ENCODE measurements around the gene CHD9.
A peak's percentile ranks its signal among the peaks of the same experiment; 100 is the strongest.
"Not testable (repeated sequence)": the region's sequence is repeated elsewhere in the genome, so short reads cannot be mapped to it uniquely, and the experiment has no call there.

Gene CHD9

DNA sequence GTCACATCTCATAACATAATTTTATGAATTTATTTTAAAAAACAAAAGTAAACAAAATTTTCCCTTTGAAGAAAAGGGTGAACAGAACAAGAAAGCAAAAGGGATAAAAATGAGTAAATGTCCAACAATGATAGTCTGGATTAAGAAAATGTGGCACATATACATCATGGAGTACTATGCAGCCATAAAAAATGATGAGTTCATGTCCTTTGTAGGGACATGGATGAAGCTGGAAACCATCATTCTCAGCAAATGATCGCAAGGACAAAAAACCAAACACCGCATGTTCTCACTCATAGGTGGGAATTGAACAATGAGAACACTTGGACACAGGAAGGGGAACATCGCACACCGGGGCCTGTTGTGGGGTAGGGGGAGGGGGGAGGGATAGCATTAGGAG is 3.5 kb upstream of the CHD9 start:
- not testable (repeated sequence) for DNase-seq

DNA sequence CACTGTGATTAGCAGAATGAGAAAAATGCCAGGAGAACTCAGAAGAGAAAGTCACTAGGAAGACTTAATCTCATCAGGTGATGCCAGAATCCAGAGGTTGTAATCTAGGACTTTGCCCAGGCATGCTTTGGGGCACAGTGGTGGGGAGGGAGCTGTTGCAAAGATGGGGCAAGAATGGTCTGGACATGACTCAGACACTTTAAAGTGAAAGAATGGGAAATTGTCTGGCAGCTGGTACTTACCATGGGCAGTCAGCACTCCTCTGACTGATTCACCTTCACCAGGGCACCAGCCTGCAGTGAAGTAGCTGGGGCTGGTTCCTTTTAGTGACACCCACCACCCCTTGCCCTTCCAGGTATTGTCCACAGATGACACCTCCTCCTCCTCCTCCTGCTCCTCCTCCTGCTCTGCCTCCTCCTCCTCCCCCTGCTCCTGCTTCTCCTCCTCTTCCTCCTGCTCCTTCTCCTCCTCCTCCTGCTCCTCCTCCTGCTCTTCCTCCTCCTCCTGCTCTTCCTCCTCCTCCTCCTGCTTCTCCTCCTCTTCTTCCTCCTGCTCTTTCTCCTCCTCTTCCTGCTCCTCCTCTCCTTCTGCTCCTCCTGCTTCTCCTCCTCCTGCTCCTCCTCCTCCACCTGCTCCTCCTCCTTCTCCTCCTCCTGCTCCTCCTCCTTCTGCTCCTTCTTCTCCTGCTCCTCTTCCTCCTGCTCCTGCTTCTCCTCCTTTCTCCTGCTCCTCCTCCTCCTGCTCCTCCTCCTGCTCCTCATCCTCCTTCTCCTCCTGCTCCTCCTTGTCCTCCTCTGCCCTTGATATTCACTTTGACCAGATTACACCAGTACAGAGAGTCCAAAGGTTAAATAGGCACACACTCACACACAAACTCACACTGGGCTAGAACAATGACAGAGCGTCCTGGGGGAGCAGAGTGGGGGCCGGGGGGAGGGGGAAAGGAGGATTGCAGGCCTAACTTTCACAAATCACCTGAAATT is 2.0 kb upstream of the CHD9 start, which contains the start of gene CHD9NB:
Gene CHD9NB, minus strand, starts transcription at position 379 of the 983 bp plus-strand sequence. CDS start 8,739 bp downstream, outside the sequence.
- DNase-seq: peak; percentile 70 to 72

DNA sequence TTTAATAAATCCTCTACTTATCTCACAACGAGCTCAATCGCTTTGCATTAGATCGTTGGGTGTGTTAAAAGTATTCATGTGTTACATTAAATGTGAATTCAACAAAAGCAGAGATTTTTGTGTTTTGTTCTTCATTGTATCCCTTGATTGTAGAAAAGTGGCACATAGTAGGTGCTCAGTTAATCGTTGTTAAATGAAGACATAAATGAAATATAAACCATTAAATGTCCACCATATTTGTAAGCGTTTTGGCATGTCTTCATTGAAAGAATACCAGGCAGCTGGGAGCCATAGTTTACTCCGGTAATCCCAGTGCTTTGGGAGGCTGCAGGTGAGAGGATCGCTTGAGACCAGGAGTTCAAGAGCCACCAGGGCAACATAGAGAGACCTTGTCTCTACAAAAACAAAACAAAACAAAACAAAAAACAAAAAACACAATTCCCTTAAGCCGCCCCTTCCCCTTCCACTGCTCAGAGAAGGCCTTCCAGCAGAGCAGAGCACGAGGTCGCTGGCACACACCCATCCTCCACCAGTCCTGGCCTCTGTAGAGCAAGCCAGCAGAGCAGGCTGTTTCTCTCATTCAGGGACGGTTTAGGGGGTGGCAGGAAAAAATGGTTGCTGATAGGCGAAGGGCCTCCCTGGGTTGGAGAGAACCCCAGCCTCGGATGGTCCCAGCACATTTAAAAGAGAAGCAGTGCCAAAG is 673 bp upstream of the CHD9 start:
- peak; percentile 17 to 43 for DNase-seq

DNA sequence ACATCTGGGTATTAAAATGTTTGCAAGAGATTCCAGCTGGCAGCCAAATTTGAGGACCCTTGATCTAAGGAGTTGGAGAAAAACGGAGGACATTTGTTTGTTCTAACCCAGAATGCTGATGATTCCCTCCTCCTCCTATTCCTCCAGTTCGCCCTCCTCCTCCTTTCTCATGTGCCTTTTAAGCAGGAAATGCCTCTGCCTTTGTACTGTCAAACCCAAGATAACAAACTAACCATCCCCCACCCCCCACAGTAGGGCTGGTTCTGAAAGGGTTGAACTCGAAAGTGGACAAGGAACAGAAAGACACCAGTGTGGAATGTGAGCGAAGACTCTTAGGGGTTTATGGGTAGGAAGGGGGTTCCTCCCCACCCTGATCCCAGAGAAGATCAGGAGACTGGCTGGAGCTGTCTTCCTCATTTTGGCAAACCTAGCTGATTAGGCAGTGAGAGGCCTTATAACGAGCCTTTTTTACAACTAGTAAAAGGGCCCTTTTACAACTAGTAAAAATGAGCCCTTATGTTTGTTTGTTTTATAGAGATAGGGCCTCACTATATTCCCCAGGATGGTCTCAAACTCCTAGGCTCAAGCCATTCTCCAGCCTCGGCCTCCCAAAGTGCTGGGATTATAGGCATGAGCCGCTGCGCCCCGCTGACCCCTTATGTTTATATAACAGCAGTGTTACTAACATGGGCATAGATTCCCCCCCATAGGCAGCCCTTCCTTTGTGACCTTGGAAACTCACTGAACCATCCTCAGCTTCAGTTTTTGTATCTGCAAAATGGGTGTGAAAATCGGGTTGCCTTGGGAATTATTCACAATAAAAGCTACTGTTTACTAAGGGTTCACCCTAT is 975 bp downstream of the CHD9 start:
- DNase-seq: peak; percentile 57 to 71

DNA sequence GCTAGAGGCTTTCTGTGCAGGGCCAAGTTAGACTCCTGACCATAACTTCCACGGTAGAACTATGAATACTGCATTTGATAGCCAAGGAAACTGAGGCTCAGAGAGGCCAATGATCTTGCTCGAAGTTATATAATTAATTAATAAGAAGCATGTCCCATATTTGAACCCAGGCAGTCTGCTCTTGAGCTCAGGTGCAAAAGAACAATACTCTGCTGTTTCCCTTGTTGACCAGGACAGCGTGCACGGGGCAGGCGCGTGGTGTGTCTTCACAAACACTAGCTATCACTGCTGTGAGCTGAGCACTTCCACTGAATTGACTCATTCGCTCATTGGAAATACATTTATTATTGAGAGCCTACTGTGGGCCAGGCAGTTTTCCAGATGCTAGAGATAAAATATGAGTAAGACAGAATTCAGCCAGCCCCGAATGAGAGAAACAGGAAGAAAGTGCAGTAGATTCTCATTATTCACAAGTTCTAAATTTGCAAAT is 1.6 kb downstream of the CHD9 start:
- no peak for DNase-seq

DNA sequence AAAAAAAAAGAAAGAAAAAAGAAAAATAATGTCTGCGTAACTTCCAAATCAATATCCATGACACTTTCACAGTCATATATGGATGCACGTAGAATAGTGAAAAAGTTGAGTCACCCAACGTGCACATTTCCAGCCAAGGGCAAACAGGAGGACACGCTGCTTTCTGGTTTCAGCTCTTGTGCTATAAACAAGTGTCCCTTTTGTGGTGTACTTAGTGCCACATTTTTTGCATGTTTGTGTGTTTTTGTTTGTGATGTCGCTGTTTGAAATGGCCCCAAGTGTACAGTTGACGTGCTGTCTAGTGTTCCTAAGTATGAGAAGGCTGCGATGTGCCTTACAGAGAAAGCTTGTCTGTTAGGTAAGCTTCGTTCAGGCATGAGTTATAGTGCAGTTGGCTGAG is 2.9 kb downstream of the CHD9 start:
- DNase-seq: no peak

DNA sequence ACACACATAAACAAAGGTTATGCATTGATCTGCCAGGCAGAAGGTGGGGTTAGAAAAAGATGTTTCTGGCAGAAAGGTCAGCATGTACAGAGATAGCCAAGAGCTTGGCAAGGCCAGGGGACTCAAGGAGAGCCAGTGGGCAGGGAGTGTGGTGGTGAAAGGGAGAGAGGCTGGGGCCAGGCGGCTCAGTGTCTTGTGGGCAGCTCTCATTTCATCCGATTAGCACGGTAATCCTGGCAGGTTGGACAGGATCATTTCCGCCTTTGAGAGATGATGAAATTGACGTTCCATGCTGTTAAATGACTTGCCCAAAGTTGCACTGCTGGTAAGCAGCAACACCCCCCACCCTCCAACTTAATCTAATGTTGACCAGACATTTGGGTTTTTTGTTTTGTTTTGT is 3.6 kb downstream of the CHD9 start:
- no peak for DNase-seq

DNA sequence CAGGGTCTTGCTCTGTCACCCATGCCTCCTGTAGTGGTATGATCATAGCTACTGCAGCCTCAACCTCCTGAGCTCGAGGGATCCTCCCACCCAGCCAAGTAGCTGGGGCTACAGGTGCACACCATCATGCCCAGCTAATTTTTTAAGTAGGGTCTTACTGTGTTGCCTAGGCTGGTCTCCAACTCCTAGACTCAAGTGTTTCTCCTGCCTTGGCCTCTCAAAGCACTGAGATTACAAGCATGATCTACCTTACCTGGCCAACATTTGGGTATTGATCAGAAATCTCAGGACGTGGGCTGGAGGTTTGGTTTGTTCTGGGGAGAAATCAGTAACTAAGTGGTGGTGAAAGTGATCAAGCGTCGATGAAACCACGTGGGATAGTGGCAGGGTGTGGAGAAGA is 4.1 kb downstream of the CHD9 start:
- DNase-seq: no peak

DNA sequence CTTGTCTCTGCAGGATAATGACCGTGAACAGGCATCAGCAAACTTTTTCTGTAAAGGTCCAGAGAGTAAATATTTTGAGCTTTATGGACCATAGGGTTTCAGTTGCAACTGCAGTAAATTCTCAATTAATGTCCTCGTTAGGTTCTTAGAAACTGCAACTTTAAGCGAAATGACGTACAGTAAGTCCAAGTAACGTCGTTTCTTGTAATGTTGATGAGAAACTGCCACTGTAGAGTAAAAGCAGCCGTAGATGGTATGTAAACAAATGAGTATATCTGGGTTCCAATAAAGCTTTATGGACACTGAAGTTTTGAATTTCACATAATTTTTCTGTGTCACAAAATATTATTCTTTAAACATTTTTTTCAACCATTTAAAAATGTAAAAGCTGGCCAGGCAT is 4.9 kb downstream of the CHD9 start:
- no peak for DNase-seq

DNA sequence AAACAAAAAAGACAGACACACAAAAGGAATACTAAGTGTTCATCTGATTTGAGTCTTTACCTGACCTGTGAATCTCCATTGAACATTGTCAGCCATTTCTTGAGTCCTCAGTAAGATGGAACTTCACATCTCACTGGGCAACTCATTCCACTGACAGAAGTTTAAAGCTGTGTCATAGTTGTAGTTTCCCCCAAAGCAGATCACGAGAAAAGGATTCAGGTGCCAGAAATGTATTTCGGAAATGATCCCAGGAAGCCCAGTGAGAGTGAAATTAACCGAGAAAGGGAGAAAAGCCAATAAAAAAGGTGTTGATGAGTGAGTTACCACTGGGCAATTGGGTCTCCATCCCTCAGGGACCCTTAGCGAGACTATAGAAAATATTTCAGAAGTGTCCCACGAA is 6.5 kb downstream of the CHD9 start:
- no peak for DNase-seq

DNA sequence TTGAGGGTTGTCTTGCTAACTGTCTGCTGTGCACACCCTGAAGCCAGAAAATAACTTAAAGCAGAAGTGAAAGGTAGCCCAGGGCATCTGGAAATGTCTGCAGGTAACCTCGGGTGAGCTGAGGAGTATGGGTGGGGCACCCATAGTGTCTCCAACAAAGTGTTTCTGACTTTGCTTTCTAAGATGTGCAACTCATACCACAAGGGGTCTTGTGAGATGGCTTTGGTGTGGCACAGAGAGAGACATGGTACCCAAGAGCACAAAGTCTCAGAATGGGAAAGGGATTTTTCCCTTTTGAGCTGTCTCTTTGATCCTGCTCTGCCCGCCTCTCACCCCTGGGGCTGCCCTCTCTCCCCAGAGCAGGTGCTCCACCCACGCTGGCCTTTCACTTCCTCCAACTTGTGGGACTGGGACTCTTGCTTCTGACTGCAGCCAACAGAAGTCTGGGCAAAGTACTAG is 6.9 kb downstream of the CHD9 start:
- DNase-seq: peak; percentile 69 to 89

DNA sequence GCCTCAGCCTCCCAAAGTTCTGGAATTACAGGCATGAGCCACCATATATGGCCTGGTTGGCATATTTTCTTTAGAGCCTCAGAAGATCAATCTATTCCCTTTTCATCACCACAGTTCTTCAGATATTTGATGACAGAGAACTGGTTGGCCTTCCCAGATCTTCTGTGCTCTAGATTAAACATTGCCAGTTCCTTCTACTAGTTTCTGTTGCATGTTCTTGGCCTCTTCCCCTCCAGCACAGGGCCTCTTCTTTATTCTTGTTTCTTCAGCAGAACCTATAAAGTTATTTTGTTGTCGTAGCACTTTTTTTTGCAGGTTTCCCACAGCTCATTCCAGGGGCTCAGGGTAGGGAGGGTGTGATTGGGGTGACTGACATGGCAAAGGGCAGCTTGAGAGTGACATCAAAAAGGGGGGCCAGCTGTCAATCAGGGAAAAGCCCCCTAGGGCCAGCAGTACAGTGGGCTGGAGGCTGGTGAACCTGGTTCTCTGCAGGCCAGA is 9.3 kb downstream of the CHD9 start:
- peak in 1 of 2 donors; percentile 27 for DNase-seq

DNA sequence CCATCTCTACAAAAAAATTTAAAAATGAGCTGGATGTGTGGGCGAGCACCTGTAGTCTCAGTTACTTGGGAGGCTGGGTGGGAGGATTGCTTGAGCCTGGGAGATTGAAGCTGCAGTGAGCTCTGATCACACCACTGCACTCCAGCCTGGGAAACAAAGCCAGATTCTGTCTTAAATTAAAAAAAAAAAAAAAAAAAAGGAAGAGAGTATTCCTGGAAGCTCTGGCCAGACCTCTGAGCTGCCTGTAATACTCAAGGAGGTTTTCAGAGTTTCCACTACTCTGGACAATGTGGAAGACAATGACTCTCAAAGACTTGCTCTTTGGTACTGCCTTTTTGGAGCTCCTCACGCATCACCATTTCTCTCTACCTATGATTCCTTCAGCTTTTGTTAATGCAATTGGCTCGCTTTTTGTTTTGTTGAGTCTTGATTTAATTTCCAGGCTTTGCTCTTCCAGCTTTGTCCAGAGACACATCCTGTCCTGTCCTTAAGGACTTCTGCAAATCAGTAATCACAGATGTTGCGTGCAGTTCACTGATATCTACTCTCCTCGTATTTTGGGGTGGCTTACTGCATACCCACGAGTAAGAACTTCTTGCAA is 10.8 kb downstream of the CHD9 start:
- DNase-seq: peak; percentile 19 to 51

DNA sequence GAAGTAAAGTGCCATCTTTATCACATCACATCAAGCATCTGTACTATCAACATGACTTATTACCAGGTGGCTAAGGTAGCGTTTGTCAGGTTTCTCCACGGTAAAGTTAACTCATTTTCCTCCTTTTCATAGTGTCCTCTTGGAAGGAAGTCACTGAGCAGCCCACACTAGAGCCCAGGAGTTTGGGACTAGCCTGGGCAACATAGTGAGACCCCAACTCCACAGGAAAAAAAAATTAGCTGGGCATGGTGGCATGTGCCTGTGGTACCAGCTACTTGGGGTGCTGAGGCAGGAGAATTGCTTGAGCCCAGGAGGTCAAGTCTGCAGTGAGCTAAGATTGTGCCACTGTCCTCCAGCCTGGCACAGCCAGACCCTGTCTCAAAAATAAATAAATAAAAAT is 12.9 kb downstream of the CHD9 start:
- no peak for DNase-seq

DNA sequence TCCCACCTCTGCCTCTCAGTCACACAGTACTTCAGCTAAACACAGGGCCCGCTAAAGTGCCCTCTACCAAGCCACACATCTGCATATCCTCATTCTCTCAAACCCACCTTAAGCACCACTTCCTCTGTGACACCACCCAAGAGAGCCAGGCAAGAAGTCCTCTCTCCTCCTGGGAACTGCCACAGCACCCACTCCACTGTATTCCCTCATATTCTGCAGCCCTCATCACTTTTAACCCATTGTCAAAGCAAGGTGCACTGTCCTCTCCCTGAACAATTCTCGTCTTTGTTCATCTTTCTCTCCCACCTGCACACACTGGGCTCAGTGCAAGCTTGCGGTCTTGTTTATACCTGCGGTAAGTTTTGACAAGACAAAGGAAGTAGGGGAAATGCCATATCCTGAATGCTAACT is 13.6 kb downstream of the CHD9 start:
- no peak for DNase-seq

DNA sequence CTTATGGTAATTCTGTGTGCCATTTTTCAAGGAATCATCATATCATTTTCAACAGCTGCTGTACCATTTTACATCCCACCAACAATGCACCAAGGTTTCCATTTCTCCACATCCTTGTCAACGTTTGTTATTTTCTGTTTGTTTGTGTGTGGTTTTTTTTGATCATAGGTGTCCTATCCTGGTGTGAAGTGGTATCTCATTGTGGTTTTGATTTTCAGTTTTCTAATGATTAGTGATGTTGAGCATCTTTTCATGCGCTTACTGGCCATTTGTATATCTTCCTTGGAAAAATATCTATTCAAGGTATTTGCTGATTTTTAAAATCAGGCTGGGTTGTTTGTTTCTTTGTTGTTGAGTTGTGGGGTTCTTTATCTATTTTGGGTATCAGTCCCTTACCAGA is 15.0 kb downstream of the CHD9 start:
- no peak for DNase-seq

DNA sequence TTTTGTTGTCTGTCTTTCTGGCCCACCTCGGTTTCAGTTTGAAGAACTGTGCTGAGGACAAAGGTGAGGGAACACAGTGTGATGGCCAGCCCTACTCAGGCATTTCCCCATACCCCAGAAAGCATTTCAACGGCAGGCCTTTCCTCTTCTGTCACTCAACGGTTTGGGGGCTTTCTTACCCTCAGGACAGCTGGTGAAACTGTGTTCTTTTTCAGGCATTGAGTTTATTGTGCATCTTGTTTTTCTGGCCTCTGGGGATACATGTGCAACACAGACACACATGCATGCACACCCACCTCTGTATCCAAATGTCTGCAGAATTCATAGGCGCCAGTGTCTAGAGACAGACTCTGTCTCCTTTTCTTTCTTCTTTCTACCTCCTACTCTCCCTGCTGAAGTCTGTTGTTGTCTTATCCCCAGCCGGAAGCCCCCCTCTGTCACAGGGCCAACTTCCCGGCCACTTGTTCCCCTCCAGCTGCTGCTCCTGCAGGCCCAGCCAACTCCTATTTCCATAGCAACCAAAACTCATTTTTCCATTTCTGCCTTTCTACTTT is 17.0 kb downstream of the CHD9 start:
- peak; percentile 44 to 63 for DNase-seq

DNA sequence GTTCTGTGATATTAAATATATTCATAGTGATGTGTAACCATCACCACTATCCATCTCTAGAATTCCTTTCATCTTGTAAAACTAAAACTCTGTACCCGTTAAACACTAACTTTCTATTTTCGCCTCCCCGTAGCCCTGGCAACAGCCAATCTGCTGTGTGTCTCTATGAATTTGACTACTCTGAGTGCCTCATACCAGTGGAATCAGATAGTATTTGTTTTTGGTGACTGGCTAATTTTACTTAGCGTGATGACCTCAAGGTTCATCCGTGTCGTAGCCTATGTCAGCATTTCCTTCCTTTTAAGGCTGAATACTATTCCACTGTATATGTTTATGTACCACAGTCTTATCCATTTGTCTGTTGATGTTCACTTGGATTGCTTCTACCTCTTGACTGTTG is 18.2 kb downstream of the CHD9 start:
- no peak for DNase-seq

DNA sequence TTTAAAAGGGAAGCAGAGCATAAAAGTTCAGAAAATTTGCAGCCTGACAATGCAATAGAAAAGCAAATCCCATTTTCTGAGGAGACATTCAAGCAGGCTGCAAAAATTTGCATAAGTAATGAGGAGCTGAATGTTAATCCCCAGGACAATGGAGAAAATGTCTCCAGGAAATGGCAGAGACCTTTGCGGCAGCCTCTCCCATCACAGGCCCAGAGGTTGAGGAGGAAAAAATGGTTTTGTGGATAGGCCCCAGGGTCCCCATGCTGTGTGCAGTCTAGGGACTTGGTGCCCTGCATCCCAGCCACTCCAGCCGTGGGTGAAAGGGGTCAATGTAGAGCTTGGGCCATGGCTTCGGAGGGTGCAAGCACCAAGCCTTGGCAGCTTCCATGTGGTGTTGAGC is 19.5 kb downstream of the CHD9 start:
- DNase-seq: not testable (repeated sequence)

DNA sequence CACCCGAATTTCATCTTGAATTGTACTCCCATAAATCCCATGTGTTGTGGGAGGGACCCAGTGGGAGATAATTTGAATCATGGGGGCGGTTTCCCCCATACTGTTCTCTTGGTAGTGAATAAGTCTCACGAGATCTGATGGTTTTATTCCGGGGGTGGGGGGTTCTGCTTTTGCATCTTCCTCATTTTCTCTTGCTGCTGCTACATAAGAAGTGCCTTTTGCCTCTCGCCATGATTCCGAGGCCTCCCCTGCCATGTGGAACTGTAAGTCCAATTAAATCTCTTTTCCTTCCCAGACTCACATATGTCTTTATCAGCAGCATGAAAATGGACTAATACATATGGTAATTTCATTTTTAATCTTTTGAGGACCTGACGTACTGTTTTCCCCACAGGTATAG is 20.7 kb downstream of the CHD9 start:
- DNase-seq: peak; percentile 83 to 93

DNA sequence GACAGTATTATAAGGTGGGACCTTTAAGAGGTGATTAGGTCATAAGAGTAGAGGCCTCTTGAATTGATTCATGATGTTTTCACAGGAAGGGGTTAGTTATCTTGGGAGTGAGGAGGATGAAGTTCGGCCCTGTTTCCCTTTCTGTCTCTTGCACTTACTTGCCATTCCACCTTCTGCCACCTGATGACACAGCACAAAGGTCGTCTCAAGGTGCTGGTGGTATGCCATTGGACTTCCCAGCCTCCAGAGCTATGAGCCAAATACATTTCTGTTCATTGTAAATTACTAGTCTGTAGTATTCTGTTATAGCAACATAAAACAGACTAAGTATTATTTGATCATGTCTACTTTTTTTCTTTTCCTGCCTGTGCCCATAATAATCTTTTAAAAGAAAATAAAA is 23.5 kb downstream of the CHD9 start:
- DNase-seq: no peak

All from inflammatory macrophage (primary cell).